AG09319 (cell line): ENCODE results near the gene HSF2BP.
"Not testable (repeated sequence)": the region's sequence is repeated elsewhere in the genome, so short reads cannot be mapped to it uniquely, and the experiment has no call there.

Experiments
- DNase-seq: peaks from one replicate; pipeline ENCODE4 v3.0.0-alpha.2; 2010; ENCODE audit warnings: low read depth; ENCODE audit errors: extremely low read depth
- TF ChIP-seq, protein P1 (sequence below): IDR thresholded peaks from 2 replicates; pipeline ENCODE4 v1.5.1; 2011; ENCODE audit warnings: low read depth, mild to moderate bottlenecking, inconsistent platforms, low read length, moderate library complexity

Gene HSF2BP

DNA sequence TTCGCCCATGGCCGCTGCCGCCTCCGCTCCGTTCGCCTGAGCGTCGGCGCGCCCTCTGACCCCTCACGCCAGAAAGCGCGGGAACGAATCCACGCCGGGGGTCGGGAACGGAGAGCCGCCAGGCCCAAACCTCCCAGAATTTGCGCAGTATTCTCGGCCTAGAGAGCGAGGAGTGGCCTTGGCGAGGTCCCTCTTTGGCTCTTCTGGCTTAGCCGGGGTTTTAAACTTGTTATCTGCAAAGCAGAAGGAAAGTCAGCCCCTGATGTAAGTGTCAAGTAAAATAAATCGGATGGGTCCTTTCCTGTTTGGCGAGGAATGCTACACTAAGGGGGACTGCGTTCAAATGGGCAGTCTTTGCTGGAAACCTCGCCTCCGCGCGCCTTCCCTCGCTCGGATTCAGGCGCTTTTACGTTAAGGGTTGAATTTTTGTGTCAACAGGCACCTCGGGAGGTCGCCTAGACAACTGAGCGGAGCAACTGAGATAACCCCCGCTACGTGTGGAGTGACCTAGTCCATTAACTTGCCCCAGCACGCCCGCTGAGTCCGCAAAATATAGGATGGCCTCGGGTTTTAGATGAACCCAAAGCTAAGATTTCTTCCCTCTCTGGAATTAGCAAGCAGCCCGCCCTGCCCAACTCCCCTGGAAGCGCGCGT, 1.1 kb downstream of the HSF2BP start:
- TF ChIP-seq, protein P1, sequence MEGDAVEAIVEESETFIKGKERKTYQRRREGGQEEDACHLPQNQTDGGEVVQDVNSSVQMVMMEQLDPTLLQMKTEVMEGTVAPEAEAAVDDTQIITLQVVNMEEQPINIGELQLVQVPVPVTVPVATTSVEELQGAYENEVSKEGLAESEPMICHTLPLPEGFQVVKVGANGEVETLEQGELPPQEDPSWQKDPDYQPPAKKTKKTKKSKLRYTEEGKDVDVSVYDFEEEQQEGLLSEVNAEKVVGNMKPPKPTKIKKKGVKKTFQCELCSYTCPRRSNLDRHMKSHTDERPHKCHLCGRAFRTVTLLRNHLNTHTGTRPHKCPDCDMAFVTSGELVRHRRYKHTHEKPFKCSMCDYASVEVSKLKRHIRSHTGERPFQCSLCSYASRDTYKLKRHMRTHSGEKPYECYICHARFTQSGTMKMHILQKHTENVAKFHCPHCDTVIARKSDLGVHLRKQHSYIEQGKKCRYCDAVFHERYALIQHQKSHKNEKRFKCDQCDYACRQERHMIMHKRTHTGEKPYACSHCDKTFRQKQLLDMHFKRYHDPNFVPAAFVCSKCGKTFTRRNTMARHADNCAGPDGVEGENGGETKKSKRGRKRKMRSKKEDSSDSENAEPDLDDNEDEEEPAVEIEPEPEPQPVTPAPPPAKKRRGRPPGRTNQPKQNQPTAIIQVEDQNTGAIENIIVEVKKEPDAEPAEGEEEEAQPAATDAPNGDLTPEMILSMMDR = no peak
- DNase-seq = no peak

DNA sequence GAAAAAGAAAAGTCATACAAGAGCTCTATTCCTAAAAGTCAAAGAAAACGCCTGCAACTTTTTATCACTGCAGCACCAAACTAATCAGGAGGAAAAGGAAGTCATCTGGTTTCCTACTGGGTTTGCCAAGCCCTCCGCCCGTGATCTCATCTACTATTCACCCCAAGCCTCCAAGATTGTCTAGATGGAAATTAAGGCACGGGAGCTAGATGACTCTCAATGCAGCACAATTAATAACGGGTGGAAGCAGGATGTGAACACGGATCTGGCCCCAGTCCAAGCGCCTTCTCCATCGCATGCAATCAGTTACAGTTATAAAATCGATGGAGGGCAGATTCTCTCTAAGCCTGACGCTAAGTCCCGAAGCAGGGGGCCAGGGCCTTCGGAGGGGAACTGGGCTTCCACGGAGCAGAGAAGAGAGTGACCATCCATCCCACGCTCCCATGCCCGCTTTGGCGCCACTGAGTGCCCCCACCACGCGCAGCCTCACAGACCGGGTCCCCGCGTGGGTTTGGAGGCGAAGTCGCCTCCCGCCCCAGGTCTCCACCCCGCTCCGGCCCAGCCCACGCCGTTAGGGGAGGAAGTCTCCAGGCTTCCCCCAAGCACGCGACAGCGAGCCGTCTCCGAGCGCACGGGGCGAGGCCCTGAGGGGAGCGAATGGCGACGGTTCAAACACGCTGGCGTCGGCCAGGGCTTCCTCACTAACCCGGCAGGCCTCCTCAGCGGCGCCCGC, 1.8 kb downstream of the HSF2BP start:
- no peak for DNase-seq

DNA sequence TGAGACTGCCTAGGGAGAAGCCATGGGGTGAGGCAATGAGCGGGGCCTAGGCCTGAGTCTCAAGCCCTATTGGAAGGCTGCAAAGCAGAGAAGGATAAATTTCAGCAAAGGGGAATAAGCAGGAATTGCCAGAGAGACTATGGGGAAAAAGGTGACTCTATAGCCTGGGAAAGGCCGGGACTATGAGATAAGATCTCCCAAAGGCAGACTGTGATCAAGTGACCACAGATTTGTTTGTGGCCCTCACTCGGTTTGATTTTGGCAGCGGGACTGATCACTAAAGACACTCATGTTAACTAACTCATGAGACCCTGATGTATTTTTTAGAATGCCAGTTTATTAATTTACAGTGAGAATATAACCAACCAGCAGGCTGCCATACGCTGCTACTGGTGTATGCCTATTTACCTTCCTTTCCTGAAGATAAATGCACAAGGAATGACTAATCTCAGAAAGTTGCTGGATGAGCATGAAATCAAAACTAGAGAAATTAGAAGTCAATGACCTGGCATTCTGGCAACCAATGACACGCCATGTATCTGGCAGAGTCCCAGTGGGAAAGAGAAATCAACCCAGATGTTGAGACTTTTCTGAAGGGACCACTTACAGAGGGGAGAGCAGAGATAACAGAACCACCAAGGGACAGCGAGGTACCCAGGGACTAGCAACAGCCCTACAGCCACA, 4.3 kb downstream of the HSF2BP start:
- TF ChIP-seq, protein P1 = no peak
- no peak for DNase-seq

More for the DNA sequence above, 1.8 kb downstream of the HSF2BP start:
- TF ChIP-seq, protein P1 = no peak

DNA sequence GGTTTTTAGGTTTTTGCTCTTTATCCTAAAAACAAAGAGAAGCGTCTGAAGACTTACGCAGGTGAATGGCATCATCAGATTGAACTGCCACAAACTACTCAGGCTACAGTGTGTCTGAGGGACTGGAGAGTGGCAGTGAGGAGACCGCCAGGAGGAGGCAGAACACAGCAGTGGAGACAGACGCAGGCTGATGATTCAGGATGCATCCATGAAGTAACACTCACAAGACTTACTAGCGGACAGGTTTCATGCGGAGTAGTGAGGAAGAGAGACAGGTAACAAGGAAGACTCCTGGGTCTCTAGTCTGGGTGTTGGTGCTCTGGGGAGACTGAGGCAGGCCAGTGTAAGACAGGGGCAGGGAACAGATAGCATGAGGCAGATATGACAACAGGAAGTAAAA, 5.7 kb downstream of the HSF2BP start:
- TF ChIP-seq, protein P1 = no peak
- no peak for DNase-seq

DNA sequence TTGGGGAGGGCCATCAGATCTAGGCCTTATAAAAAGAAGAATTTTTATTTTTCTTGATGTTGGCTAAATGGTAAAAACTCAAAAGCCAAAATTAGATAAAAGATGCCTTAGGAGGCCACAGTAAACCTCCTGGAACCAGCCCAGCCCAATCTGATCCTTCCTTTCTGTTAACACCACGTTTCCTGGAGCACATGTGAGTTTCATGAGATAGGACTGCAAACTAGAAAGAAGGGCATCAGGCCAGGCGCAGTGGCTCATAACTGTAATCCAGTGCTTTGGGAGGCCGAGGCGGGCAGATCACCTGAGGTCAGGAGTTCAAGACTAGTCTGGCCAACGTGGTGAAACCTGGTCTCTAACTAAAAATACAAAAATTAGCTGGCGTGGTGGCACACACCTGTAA, 6.7 kb downstream of the HSF2BP start:
- DNase-seq = no peak
- TF ChIP-seq, protein P1 = no peak

DNA sequence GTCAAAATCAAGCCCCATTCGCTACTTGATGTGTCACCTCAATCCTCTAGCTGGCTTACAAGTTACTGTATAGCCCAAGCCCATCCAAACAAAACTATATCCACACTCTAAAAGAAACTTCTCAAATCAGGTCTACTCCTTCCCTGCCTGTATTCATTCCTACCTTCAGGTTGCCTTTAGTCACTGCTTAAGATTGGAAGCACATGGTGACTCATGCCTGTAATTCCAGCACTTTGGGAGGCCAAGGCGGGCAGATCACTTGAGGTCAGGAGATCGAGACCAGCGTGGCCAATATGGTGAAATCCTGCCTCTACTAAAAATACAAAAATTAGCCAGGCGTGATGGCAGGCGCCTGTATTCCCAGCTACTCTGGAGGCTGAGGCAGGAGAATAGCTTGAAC, 7.4 kb downstream of the HSF2BP start:
- not testable (repeated sequence) for DNase-seq

DNA sequence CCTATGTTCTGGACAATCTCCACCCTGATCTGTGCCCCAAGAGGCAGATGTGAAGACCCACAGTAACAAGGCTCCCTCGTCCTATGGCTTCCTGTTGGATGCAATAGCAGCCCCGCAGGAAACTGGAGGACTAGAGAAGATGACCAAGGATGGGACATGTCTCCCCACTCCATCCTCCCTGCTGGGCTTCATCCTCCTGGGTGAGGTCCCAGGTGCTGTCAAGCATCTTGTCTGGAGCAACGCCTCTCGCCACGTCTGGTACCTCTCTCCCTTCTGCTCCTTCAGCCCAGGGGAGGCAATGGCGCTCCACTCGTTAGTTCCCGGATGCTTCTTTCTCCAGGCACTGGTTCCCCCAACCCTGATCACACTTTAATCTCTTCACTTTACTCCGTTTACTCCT, 11.1 kb downstream of the HSF2BP start:
- TF ChIP-seq, protein P1 = no peak
- DNase-seq = no peak
